ENCODE measurements around the gene MUC22.

MUC22 gene

GRCh38 chr6:31083742-31084354 is 73.6 kb downstream of the MUC22 start:
- DNase-seq = peak; percentile 84

All from OCI-M1 (cell line).